Upper lobe of left lung (tissue), 4 donors: ENCODE results near the gene RAB3GAP1.

ENCODE experiments used
- CTCF ChIP-seq, 6 experiments: fragments of 450-650 bp in 4 of 6; fragments of 200-600 bp in 2 of 6; sonication (generic) in 2 of 6; IDR thresholded peaks; one replicate each; pipeline ENCODE4 v1.5.1; 2016 to 2019; ENCODE audit warnings: antibody characterized with exemption in 6 of 6
- POLR2A ChIP-seq, 4 donors: fragments of 450-650 bp; IDR thresholded peaks; one replicate each; pipeline ENCODE4 v1.5.1; 2016 to 2017; ENCODE audit warnings: antibody characterized with exemption in 4 of 4, mild to moderate bottlenecking in 2 of 4
- POLR2AphosphoS5 ChIP-seq, 2 donors: sonication (generic); formaldehyde crosslinking; IDR thresholded peaks; one replicate each; pipeline ENCODE4 v1.5.1; 2017; ENCODE audit warnings: antibody characterized with exemption in 2 of 2

GRCh38 chr2:135163901-135164300, 111.8 kb downstream of the RAB3GAP1 start:
- TF ChIP-seq CTCF (IDR thresholded peaks at IDR 0.05) = no peak
- no peak for TF ChIP-seq POLR2A (IDR thresholded peaks at IDR 0.05)
- no peak for TF ChIP-seq POLR2AphosphoS5 (IDR thresholded peaks at IDR 0.05)
